ENCODE measurements around the gene SPRED1. TPM values are rescaled to one million over a fixed set of nuclear protein-coding genes. Genes with fewer than 3 reads are reported as not detected.
"Not testable (repeated sequence)": the region's sequence is repeated elsewhere in the genome, so short reads cannot be mapped to it uniquely, and the experiment has no call there.

The SPRED1 gene
- total RNA-seq, 1 donor = 55.7 TPM

DNA sequence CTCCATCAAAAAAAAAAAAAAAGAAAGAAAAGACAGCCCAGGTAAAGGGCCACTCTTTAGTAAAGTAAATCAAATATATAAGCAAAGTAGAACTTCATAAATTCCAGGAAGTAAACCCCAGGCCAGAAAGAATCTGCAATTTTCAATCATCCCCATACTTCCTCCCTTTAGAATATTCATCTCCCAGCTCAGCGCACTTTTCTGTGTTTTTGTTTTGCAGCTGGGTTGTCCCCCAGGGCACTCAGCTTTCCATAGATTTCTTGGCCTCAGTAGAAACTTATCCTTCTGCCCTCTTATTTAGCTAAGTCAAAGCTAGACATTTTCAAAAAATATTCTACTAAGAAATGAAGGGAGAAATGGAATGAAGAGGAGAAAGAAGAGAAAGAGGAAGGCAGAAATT, 24.0 kb upstream of the SPRED1 start:
- no peak overlapping the region for H3K4me3 ChIP-seq (ENCODE audit: low read depth, low read length)
- no peak for TF ChIP-seq CTCF (IDR thresholded peaks at IDR 0.05; ENCODE audit: insufficient read depth, low read depth, low read length)
- no peak for DNase-seq (ENCODE audit: low read depth)

DNA sequence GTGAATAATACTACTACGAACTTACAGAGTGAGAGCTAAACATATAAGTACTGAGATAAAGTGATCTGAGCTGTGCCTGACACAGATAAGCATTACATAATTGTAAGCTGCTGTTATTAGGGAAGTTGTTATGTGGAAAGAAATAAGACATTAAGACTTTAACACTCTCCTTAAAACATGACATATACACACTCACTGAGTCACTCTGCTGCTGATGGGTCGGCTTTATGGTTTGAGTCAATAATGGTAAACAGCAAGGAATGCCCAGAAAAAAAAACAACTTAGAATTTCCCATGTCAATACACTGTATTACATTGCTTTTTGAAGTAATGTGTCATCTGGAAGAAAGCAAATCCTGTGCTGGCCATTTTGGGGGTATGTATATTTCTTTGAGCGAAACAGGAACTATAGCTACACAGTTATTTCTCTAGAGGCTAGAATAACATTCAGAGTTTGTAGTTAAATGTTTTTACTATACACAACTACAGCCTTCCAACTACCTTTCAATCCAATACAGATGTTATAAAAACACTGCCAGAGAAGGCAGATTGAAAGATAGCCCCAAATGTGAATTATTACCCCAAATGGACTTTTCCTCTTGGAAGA, 22.8 kb upstream of the SPRED1 start:
- peak; percentile 48 for DNase-seq (ENCODE audit: low read depth)
- no peak overlapping the region for H3K4me3 ChIP-seq (ENCODE audit: low read depth, low read length)
- no peak for TF ChIP-seq CTCF (IDR thresholded peaks at IDR 0.05; ENCODE audit: insufficient read depth, low read depth, low read length)

GRCh38 chr15:38231436-38231835, 21.2 kb upstream of the SPRED1 start:
- H3K4me3 ChIP-seq (ENCODE audit: low read depth, low read length) = no peak overlapping the region
- no peak for DNase-seq (ENCODE audit: low read depth)
- TF ChIP-seq CTCF (IDR thresholded peaks at IDR 0.05; ENCODE audit: insufficient read depth, low read depth, low read length) = no peak

DNA sequence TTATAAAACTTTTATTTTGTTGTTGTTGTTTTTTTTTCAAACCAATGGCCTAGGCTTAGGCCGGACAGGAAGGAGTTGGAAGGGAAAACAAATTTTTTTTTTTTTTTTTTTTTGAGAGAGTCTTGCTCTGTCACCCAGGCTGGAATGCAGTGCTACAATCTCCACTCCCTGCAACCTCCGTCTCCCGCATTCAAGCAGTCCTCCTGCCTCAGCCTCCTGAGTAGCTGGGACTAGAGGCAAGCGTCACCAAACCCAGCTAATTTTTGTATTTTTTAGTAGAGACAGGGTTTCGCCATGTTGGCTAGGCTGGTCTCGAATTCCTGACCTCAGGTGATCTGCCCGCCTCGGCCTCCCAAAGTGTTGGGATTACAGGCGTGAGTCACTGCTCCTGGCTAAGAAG, 15.6 kb upstream of the SPRED1 start:
- not testable (repeated sequence) for DNase-seq (ENCODE audit: low read depth); H3K4me3 ChIP-seq (ENCODE audit: low read depth, low read length)

DNA sequence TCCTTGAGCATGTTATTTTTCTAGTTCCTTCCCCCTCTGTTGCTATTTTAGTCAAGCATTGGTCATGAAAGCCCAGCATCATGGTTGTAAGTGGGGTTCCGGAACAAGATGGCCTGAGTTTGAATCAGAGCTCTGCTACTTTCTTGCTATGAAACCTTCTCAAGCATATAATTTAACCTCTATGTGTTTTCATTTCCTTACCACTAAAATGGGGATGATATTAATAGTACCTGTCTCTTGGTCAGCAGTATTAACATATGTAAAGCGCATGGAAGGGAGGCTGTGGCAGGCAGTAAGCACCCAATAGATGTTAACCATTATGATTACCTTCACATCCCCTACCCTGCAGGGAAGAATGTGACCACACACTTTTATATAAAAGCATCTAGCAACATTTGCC, 14.3 kb upstream of the SPRED1 start:
- no peak for DNase-seq (ENCODE audit: low read depth)
- no peak for TF ChIP-seq CTCF (IDR thresholded peaks at IDR 0.05; ENCODE audit: insufficient read depth, low read depth, low read length)
- H3K4me3 ChIP-seq (ENCODE audit: low read depth, low read length) = no peak overlapping the region

- no peak for DNase-seq (ENCODE audit: low read depth)
- no peak for TF ChIP-seq CTCF (IDR thresholded peaks at IDR 0.05; ENCODE audit: insufficient read depth, low read depth, low read length)
- no peak overlapping the region for H3K4me3 ChIP-seq (ENCODE audit: low read depth, low read length)
Measured at GRCh38 chr15:38242055-38242454, 10.6 kb upstream of the SPRED1 start.

DNA sequence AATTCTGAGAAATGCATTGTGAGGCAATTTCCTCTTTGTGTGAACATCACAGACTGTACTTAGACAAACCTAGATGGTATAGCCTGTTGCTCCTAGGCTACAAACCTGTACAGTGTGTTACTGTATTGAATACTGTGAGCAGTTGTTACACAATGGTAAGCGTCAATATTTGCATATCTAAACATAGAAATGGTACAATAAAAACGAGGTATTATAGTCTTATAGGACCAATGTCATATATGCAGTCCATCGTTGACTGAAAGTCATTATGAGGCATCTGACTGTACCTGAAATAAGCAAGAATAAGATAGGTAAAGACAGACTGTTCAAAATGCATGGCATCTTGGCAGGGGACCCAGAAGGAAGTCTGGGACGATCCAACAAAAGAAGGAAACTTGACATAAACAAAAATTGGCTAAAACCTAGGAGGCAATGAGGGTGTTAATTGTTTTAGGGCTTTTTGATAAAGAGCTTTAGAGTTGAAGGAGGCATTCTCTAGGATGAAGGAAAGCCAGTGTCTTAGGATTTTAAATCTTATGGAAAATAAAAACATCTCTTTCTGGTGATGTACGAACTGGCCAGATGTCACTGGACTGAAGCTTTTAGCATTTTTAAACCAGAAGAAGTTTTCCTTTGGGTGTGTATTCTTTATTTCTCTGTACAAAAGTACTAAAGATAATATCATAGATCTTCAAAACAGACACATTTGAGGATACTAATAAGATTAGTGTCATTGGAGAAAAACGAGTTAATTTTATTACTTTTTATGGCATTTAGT, 9.2 kb upstream of the SPRED1 start:
- no peak overlapping the region for H3K4me3 ChIP-seq (ENCODE audit: low read depth, low read length)
- DNase-seq (ENCODE audit: low read depth) = no peak
- no peak for TF ChIP-seq CTCF (IDR thresholded peaks at IDR 0.05; ENCODE audit: insufficient read depth, low read depth, low read length)

All from fibroblast of villous mesenchyme (primary cell).